8988T (cell line): Measurements from ENCODE around the gene SCN9A.
"Not testable (repeated sequence)": the region's sequence is repeated elsewhere in the genome, so short reads cannot be mapped to it uniquely, and the experiment has no call there.

ENCODE experiments used
- DNase-seq: peaks from one replicate; pipeline ENCODE4 v3.0.0; 2011

Gene SCN9A

GRCh38 chr2:166375736-166376487, at the start of gene SCN9A:
SCN9A (minus strand) TSS chr2:166375944; CDS start chr2:166311756, 64,188 bp downstream.
- peak; percentile 35 for DNase-seq

GRCh38 chr2:166424841-166425240, 49.1 kb upstream of the SCN9A start:
- no peak for DNase-seq

GRCh38 chr2:166419616-166419934, 43.8 kb upstream of the SCN9A start:
- DNase-seq, result no peak

DNA sequence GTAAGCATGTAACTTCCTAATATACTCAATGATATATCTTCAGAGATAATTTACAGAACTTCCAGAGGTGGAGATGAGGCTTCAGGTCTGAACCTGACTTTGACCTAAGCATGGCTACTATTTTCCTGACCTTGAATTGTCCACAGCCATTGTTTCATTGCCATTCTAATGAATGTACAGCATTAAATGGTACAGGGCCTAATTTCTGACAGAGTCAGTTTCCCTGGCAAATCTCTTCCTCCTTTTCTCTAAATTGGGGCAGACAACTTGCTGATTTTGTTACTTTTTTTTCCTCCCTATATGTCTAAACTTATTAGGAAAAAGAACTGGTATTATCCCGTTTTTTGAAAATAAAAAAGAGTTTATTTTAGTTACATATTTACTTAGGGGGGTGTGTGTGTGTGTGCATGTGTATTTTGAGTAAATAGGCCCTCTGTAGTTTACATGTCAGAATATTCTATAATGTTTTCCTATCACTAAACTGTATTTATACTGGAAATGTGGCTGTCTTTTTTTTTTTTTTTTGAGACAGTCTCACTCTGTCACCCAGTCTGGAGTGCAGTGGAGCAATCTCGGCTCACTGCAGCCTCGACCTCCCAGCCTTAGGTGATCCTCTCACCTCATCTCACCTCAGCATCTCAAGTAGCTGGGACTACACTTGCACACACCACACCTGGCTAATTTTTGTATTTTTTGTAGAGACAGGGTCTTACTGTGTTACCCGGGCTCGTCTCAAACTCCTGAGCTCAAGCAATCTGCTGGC, 43.3 kb upstream of the SCN9A start:
- no peak for DNase-seq

- no peak for DNase-seq
These were observed 41.9 kb upstream of the SCN9A start for GRCh38 chr2:166417669-166418068.

DNA sequence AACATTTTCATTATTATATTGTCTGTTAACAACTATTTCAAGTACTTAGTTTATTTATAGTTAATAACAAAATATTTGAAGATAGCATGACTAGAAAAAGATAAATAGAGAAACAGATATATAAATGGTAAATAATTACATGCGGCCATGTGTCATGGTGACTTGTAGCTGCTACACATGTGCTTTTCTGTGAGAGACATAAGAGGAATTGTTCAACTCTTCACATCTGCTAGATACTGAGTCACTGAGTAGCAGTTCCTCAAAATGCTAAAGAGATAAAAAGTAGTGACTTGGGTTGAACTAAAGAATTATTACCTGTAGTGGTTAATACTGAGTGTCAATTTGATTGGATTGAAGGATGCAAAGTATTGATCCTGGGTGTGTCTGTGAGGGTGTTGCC, 37.5 kb upstream of the SCN9A start:
- no peak for DNase-seq

- DNase-seq, result no peak
These were observed 35.9 kb upstream of the SCN9A start for GRCh38 chr2:166411473-166412230.

- DNase-seq, result no peak
These were observed 35.2 kb upstream of the SCN9A start for GRCh38 chr2:166410828-166411472.

DNA sequence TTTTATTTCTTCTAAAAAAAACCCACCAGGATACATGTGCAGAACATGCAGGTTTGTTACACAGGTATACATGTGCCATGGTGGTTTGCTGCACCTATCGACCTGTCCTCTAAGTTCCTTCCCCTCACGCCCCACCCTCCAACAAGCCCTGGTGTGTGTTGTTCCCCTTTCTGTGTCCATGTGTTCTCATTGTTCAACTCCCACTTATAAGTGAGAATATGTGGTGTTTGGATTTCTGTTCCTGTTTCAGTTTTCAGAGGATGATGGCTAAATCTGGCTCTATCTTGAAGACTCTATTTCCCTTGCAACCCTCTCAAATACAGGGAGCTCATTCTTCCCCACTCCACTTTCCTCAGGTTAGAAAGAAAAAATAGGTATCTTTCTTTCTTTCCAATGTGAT, 32.0 kb upstream of the SCN9A start:
- DNase-seq, result not testable (repeated sequence)

GRCh38 chr2:166406374-166406773, 30.6 kb upstream of the SCN9A start:
- no peak for DNase-seq

DNA sequence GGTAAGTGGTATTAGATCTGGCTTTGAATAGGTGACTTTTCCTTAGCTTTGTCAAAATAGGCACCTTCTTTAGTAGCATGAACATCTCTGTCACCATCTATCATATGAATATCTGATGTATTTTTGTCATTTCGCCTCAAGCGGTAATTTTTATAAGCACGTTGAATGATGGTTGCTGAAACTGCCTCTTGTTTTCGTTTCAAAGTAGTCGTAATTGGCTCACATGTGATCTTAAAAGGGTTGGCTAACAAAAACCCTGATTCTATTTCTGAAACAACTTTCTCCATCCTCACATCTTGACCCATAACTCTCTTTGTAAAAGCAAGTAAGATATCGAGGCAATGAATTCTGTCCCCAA, 29.8 kb upstream of the SCN9A start:
- DNase-seq, result no peak

GRCh38 chr2:166404831-166405568, 29.3 kb upstream of the SCN9A start:
- no peak for DNase-seq

DNA sequence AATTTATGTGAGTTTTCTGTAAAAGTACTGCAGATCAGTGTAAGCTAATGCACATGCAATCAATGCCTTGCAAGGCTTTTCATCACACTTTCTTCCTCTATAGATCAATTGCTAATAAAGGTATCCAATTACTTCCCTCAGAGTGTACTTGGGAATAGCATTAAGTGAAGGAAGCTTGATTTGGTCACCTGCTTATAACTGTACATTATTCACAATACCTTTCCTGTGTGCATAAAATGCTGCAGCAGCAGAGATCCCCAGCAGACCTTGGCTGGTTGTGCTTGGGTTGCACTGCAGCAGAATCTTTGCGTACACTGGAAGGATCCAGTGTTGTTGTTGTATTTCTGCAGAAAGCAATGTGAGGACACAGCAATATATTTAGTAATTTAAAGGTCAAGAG, 18.5 kb upstream of the SCN9A start:
- no peak for DNase-seq

- no peak for DNase-seq
These were observed 17.3 kb upstream of the SCN9A start for GRCh38 chr2:166393008-166393407.

GRCh38 chr2:166388481-166389070, 12.8 kb upstream of the SCN9A start:
- DNase-seq, result no peak

DNA sequence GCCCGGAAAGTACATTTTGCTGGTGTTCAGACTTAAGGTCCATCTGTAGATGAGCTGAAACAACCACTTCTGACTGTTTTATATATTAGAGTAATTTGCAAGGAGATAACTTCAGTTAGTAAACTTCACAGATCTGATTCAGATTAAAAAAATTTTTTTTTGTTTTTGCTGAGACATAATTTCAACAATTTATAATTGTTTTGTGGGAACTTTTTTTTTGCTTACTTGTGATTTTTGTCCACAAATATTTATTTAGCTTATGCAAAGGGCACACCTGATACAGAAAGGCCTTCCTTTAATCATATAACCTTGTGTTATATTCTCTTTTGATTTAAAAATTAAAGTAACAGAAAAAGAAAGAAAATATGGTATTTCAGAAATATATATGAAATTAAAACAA, 9.6 kb upstream of the SCN9A start:
- no peak for DNase-seq

GRCh38 chr2:166384774-166385173, 9.0 kb upstream of the SCN9A start:
- DNase-seq, result no peak

- DNase-seq, result no peak
These were observed 6.7 kb upstream of the SCN9A start for GRCh38 chr2:166382448-166382847.

DNA sequence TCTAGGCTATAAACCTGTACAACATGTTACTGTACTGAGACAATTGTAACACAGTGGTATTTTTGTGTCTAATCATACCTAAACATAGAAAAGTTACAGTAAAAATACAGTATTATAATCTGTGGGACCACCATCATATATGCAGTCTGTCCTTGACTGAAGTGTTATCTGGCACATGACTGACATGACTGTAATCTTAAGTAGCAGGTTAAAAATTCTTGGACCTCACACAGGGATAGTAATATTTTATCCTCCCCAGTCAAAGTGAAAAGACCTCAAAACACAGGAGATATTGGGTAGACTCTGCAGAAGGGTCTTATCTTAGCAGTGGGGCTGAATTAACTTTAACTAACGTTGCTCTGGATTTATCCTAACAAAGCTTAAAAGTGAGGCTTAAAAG, 4.9 kb upstream of the SCN9A start:
- no peak for DNase-seq

DNA sequence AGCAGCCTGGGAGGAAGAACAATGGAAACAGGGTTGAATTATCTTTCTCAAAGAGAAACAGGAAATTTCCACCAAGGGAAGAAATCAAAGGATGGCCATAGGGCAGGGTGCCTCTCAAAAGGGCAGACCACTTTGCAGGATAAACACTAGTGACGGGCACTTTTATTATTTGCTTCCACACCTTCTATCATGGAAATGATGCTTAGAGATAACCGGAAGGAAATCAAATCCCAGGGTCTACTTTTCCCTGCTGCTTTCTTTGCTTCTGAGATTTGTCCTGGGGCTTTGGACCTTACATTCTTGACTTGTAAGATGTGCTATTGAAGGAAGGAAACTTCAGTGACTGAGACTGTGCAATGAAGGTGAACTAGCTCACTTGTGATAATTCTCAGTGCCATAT, 1.1 kb upstream of the SCN9A start:
- DNase-seq, result no peak

DNA sequence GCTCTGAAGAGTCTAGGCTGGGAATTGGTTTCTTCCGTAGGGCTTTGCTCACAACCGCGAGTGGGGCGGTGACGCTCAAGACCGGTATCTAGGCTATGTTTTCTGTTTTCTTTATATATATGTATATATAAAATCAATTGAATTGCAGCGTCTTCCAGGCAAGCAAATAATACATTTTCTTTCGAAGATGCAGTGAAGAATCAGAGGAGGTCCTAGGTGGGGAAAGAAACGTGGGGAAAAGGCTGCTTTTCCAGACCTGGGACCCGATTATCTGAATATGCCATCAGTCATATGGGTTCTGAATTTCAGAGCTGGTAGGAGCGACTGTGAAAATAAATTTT, 714 bp upstream of the SCN9A start:
- no peak for DNase-seq

DNA sequence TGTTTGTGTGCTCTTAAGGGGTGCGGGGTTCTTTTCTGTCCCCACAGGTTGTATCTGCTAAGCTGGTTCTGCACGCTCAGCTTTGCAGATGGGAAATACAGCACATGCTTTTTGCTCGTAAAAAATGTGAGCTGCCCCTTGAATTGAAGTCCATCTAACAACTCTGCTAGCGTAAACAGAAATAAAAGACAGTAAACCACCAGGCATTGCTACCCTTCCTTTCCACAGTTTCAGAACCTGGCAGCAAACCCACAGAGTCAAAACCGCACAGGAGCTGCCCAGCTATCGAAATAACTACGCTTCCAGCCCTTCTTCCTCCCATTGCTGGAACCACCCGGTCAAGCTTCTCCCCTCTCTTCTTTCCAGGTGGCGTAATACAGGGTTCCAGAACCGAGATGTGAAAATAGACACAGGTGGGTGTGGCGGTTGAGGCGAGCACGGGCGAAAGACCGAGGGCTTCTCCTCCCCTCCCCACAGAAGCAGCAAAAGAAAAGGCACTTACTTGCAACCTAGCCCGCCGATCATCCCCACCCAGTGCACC, 479 bp downstream of the SCN9A start:
- no peak for DNase-seq
